Peyer's patch (tissue), 4 donors: Measurements from ENCODE around the gene KANSL1.

Source experiments
- CTCF ChIP-seq, 6 experiments: fragments of 450-650 bp in 4 of 6; fragments of 200-600 bp in 2 of 6; sonication (generic) in 1 of 6; IDR thresholded peaks; one replicate each; pipeline ENCODE4 v1.5.1; 2017 to 2019; ENCODE audit warnings: antibody characterized with exemption in 6 of 6, mild to moderate bottlenecking in 3 of 6, moderate library complexity in 1 of 6
- POLR2A ChIP-seq, 2 donors: fragments of 450-650 bp; IDR thresholded peaks; one replicate each; pipeline ENCODE4 v1.5.1; 2017; ENCODE audit warnings: antibody characterized with exemption in 2 of 2, mild to moderate bottlenecking in 2 of 2, moderate library complexity in 2 of 2

GRCh38 chr17:46143827-46144236 lies 49.4 kb downstream of the KANSL1 start:
- TF ChIP-seq CTCF (IDR thresholded peaks at IDR 0.05), result no peak
- TF ChIP-seq POLR2A (IDR thresholded peaks at IDR 0.05), result no peak
